Measurements from ENCODE around the gene SNX1.
A peak's percentile ranks its signal among the peaks of the same experiment; 100 is the strongest.

SNX1 gene

DNA sequence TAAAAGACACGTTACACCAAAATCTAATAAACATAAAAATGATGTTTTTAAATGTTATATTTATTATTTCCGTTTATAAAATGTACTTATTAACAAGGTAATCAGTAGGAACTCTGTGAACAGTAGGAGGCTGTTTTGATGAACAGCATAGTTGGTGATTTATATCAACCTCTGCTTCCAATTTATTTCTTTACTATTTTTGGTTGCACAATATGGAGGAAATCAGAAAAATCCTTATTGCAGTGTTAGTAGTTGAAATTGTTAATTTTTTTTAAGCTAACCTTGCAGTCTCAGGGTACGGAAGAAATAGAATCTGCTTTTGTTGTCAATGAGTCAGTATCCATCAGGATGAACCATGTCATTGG lies 50.7 kb downstream of the SNX1 start:
- DNase-seq (ENCODE audit: low read depth, low spot score) = no peak

DNA sequence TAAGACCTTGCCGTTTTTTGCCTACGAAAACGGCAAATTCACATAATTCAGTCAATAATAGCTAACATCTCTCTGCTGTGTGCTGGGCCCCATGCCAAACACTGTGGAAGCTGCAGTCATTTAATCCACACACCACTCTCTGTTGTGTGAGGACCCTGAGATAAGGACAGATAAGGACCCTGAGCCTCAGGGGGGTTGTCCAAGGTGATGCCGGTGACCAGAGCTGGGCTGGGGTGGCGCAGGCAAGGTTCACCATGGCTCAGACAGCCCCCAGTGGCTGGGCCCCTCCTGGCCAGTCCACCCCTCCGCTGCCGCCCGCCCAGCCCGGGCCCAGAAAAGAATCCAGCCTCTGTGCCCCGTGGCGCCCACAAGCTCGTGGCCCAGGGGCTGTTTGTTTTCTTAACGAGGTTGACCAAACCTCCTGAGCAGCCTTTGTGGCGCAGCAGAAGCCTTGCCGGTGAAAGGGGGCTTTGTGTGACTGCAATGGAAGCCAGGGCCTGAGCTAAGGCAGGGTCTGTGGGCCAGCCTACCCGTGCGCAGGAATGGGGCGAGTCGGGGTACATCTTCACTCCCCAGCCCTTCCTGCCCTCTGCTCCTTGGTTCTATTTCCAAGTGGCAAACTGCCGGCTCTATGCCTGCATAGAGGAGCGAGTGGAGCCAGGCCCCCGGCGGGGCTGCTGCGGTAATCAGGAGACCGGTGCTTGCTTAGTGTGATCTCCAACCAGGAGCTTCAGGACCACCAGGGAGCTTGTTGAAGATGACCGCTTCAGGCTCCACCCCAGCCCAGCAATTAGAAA lies 51.3 kb downstream of the SNX1 start:
- DNase-seq (ENCODE audit: low read depth, low spot score) = peak; percentile 34

DNA sequence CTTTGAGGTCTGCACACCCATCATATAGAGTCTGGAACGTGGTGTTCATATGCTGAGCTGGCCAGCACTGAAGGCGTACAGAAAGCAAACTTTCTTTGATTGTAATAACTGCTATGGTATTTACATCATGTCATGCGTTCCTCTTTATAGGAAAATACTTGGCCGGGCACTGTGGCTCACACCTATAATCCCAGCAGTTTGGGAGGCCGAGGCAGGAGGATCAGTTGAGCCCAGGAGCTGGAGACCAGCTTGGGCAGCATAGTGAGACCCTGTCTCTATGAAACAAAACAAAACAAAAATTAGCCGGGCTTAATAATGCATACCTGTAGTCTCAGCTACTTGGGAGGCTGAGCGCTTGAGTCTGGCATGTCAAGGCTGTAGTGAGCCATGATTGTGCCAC lies 52.4 kb downstream of the SNX1 start:
- no peak for DNase-seq (ENCODE audit: low read depth, low spot score)

DNA sequence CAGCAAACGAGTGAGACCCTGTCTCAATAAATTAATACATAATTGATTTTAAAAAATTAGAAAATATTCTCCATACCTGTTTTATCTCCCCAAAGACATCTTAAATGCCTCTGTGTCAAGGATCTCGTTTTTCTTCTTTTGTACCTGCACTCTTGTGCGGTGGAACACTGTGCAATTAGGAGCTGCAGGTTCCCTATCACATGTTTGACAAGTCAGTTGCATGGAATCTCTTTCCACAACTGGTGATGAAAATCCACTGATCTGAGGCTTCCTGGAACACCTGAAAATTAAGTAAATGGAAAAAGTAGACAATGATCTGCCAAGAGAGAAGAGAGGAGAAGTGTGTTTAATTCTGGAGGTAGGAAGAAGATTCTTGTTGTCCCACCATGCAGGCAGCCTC lies 52.8 kb downstream of the SNX1 start:
- no peak for DNase-seq (ENCODE audit: low read depth, low spot score)

DNA sequence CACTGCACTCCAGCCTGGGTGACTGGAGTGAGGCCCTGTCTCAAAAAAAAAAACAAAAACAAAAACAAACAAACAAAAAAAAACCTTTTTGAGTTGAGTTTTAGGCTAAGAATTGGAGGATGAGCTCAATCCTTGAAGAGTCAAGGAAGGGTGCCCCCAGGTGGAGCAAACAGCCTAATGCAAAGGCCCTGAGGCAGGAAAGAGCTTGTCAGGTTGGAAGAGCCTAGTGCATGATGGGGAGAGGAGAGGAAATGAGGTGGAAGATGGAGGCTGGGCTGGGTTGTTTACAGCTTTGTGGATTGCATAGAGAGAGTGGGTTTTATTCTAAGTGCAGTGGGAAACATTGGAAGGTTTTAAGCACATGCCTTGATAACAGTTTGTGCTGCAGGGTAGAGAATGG lies 53.6 kb downstream of the SNX1 start:
- peak; percentile 59 for DNase-seq (ENCODE audit: low read depth, low spot score)

DNA sequence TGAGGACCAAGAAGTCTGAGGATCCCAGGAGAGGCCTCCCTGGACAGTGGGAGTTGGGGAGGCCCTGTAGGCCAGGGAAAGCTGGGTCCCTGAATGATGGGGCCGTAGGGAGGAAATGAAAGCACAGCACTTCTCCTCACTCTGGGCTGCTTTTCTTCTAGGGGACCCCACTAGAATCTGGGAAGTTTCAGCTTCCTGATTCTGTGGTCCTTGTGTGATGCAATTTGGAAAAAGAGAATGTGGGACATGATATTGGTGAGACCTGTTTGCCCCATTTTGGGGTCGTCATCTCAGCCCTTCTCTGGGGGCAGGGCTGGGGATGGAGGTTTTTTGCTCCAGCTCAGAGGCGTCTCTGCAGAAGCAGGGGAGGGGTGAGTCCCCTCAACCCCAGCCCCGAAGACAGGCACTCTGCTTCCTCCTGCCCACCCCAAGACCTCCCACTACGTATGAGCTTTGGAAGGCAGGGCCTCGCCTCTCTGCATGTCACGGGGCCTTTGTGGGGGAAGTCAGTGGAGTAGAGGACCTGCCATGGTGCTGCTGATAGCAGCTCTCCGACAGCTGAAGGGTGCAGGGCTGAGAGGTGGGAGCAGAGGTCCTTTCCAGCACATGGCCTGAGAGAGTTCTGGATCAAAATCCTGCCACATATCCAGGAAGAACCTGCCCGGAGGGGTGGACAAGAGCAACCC lies 54.3 kb downstream of the SNX1 start:
- DNase-seq (ENCODE audit: low read depth, low spot score) = no peak

DNA sequence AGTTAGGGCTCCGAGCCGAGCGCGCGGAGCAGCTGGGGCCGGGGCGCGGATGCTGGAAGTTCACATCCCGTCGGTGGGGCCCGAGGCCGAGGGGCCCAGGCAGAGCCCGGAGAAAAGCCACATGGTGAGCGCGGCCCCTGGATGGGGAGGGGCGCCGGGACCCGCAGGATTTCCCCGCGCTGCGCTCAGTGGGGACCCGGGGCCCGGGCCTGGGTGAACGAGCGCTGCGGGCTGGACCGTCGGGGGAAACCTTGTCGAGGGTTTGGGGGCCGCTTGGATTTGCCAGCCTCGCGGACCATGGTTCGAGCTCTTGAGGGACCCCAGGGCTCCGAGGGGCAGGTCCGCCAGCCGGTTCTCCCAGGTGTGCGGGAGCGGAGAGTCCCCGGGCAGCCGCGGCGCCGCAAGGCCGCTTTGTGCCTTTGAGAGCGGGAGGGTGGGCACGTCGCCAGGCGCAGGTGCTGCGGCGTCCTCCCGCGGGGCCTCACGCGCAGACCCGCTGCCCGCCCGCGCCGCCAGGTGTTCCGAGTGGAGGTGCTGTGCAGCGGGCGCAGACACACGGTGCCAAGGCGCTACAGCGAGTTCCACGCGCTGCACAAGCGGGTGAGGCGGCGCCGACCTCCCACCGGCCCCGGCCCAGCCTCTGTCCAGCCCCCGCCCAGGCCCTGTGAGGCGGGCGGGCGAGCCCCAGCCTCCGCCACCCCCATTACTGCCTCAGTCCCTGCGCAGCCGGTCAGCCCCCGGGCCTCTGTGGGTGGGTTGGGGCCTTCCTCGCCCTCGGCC lies 56.1 kb downstream of the SNX1 start, which contains the start of gene SNX22:
Gene SNX22 (plus strand): TSS at position 5 of the 780 bp plus-strand sequence. CDS start 45 bp downstream, at position 50.
- peak; percentile 53 for DNase-seq (ENCODE audit: low read depth, low spot score)

DNA sequence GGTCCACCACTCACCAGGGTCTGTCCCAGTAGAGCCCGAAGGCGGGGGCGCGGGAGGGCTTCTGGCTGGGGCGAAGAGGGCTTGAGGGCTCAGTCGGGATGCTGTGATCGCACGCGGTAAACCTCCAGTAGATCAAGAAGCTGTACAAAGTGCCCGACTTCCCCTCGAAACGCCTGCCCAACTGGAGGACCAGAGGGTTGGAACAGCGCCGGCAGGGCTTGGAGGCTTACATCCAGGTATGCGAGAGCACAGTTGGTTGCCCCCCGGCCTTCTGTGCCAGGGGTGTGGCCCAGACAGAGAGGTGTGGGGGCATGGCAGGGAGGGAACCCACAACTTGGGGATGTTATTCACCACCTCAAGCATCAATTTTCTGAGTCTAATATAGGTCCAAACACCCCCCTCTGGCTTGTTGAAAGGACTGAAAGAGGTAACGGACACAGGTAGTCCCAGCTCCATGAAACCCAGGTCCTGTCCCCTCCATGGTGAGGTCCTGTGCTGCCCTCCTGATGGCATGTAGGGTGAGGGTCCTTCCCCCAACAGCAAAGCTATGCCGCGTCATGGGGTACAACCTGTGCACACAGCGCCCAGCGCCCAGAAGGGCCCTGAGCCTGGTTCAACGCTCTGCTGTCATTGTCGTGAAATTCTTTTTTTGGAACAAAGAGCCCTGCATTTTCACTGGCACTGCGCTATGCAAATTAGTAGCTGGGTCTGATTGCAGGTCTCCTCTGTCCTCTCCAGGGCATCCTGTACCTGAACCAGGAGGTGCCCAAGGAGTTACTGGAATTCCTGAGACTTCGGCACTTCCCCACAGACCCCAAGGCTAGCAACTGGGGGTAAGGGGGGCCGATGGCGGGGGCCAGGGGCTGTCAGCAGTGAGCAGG lies 57.0 kb downstream of the SNX1 start:
- DNase-seq (ENCODE audit: low read depth, low spot score) = peak; percentile 44

DNA sequence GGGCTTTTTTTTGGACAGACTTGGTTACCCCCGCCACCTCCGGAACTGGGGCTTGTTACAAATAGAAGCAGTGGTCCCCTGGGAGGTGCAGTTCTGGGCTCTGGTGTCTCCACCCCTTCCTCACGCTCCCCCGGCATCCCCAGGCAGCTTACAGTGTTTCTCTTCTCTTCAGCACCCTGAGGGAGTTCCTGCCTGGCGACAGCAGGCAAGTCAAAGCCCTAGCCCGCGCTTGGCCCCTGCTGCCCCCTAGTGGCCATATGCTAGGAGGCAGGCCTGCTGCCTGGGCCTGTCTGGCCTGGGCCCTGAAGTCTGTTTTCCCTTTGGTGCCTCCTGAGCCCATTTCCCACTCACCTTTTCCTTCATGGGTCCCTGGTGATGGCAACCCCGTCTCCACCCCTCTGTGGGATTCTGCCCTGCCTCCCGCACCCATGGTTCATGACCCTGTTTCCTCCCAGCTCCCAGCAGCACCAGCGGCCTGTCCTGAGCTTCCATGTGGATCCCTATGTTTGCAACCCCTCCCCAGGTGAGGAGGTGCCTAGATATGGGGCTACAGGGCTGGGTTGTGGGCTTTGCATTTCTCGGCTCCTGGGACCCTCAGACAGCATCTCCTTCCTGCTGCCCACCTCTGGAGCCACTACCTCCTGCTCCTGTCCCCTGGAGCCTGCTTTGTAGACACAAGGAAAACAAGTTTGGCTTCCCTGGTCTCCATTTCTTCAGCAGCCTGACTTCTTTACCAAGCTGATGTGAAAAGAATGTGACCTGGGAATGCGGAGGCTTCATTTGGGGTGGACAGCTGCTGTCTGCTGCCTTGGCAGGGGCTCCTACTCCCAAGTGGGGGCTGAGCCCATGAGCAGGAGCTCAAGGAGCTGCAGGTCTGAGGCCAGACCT lies 57.9 kb downstream of the SNX1 start:
- peak; percentile 95 for DNase-seq (ENCODE audit: low read depth, low spot score)

DNA sequence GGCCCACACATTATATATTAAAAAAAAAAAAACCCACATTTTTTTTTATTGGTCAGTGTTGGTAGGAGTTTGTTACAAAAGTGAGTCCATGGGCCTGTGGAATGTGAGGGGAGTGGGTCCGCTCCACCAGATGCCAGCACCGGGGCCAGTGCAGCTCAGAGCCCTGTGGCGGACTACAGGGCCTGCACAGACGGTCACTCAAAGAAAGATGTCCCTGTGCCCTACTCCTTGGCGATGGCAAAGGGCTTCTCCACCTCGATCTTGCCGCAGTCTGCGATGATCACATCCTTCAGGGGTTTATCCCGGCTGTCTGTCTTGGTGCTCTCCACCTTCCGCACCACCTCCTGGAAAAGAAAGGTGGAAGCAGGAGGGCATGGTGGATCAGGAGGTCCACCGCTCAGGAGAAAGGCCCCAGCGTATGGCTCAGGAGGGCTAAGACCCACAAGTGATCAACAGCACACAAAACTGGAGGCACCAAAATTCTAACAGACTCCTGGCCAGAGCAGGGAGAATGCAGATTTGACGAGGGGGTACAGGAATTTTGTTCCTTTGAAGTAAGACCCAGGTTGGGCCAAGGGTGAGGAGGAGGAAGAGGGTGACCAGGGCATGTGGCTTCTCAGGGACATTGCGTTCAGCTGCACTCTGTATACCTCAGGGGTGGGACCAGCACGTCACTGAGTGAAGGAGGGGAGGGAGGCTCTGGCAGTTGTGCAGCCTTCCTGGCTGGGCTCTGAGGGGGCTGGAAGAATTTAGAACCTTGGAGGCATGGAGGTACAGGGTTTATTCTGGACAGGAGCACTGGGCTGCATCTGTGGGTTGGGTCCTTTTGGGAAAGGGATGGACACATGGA lies 60.2 kb downstream of the SNX1 start:
- DNase-seq (ENCODE audit: low read depth, low spot score) = no peak

DNA sequence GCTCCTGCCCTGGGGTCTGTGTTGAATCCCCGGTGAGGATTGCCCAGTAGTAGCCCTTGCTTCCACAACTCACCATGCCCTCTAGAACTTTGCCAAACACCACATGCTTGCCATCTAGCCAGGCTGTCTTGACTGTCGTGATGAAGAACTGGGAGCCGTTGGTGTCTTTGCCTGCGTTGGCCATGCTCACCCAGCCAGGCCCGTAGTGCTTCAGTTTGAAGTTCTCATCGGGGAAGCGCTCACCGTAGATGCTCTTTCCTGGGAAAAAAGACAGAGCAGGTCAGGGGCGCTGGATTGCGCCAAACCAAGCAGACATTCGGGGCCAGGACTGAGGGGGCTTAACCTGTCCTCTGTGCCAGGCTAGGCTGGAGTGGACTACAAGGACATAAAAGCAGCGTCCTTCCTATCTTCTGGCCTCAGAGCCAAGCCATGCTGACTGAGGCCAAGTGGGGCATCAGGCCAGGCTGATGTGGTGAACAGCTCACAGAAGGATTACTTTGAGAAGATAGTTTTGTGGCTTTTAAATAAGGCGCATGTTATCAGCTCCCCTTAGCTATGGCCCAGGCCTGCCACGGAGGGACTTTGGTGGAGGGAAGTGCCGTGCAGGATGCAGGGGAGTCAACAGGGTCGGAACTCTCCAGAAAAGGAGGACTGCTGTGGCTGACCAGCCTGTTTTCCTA lies 61.0 kb downstream of the SNX1 start:
- DNase-seq (ENCODE audit: low read depth, low spot score) = no peak

DNA sequence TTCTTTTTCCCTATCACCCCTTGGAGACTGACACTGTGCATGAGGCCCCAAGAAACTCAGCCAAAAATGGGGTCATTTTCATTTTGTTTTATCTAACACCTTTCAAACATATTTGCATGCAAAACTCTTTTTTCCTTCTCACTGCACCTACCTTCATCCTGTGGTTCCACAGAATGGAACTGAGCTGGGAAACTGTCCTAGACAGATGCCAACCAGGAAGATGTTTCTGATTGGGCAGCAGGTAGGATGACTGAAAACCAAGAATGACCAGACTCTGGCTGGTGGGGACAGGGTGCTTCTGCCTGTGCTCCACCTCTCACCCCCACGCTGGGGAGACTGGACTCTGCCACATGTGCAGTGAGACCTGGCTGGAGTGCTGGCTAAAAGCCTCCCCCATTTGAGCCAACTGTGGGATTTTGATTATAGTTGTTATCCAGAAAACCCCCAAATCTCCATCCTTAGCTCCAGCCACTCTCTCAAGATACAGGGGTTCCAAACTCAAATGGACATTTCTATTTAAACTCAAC lies 61.9 kb downstream of the SNX1 start:
- DNase-seq (ENCODE audit: low read depth, low spot score) = no peak

DNA sequence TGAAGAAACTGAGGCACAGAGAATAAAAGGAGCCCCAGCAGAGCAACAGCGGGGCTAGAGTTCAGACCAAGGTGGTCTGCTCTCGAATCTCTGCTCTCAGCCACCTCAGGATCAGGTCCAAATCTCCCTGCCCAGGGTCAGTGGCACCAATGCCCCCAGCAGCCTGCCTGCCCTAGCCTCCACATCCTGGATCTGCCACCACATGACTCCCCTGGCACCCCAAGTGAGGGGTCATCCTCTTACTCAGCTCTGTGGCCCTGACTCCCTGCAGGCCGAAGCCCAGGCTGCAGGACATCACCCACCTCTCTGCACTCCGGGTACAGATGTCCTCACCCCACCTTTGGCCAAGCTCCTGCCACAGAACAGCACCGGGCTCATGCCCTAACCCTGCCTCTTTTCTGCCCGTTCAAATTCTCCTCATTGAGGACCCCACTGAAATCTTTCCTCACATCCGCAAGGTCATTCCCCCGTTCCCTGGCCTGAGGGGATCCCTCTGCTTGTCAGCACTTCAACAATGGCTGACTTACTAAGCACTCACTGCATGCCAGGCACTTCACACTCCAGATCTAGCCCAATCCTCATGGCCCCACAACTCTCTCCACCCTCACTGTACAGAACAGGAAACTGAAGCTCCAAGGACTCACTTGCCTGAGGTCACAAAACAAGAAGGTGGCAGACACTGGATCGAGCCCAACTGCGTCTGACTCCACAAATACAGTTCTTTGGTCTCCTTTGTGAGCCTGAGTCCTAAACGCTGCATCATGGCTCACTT lies 62.8 kb downstream of the SNX1 start:
- peak; percentile 22 for DNase-seq (ENCODE audit: low read depth, low spot score)

DNA sequence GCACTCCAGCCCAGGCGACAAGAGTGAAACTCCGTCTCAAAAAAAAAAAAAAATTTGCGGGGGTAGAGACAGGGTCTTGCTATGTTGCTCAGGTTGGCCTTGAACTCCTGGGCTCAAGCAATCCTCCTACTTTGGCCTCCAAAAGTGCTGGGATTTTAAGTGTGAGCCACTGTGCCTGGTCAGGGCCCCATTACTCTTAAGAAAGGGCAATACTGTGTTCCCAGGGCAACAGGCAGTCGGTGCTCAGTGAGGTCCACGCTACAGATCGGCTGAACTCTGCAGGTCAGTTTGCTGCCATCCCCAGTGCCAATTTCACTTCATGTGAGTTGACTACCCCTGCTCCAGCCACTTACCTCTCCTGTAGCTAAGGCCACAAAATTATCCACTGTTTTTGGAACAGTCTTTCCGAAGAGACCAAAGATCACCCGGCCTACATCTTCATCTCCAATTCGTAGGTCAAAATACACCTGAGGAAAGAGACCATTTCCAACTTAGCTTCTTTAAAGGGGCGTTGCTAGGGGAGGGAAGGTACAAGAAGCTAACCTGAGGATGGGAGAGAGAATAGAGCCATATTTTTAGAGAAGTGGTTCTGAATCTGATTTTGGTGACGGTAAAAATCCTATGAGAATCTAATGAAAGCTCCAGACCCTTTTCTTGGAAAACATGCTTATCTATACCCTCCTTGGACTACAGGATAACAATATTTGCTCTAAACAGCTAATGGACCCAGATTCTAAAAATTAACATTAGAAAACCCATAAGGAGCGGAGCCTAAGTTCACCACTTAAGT lies 66.1 kb downstream of the SNX1 start:
- DNase-seq (ENCODE audit: low read depth, low spot score) = no peak

DNA sequence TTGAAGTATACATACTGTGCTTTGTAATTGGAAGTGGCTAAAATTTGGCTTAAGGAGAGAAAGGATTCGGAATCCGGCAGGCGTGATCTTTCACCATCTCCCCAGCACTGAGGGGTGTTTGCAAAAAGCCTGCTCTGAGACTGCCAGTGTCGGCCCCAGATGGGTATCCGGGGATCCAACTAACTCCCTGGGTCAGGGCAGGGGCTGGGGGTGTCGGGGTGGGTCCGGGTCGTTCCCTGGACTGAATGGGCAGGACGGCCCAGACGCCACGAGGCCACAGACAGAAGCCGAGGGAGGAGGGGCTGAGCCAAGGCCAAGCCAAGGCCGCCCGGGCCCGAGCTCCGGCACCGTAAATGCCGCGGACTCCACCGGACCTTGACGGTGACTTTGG lies 66.7 kb downstream of the SNX1 start:
- DNase-seq (ENCODE audit: low read depth, low spot score) = no peak

DNA sequence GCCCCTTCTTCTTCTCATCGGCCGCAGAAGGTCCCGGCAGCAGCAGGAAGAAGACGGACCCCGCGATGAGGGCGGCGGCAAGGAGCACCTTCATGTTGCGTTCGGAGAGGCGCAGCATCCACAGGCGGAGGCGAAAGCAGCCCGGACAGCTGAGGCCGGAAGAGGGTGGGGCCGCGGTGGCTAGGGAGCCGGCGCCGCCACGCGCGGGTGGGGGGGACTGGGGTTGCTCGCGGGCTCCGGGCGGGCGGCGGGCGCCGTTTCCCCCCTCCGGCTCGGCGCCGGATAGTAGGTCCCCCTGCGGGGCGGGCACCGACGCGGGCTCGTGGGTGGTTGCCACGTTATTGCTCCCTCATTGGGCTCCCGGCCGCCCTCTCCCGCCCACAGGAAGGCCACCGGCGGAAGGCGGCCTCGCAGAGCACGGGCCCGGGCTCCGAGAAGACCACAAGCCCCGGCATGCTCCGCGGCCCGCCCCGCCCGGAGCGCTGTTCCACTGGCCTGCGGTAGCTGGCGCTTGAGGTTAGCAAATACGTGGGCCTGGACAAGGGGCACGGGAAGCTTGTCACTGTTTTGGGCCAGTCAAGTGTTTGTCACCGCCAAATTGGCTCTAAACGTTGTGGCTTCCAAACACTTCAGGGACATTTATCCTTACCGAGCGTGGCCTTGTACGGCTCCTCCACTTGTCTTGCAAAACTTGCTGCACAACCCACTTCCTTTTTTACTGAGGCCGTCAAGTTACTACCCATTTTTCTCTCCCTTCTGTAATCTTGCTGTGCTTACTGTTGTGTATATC lies 67.3 kb downstream of the SNX1 start, which contains the start of gene PPIB:
Gene PPIB (minus strand): TSS at position 154 of the 790 bp plus-strand sequence. CDS start 36 bp downstream, at position 118.
- peak; percentile 99 for DNase-seq (ENCODE audit: low read depth, low spot score)
